LNCaP clone FGC (cell line): ENCODE data around the gene CMTM3.

Experiments
- DNase-seq: peaks from one replicate; pipeline ENCODE4 v3.0.0-alpha.2; 2011; ENCODE audit warnings: low read depth
- H3K4me3 ChIP-seq: 2 replicates; pipeline ENCODE4 v1.5.1; 2011; ENCODE audit warnings: mild to moderate bottlenecking, low read depth, low read length, control low read depth
- CTCF ChIP-seq: IDR thresholded peaks from 2 replicates; pipeline ENCODE4 v1.5.1; 2012; ENCODE audit warnings: mild to moderate bottlenecking; ENCODE audit not compliant: control insufficient read depth, insufficient read depth; ENCODE audit errors: extremely low read depth

The CMTM3 gene

DNA sequence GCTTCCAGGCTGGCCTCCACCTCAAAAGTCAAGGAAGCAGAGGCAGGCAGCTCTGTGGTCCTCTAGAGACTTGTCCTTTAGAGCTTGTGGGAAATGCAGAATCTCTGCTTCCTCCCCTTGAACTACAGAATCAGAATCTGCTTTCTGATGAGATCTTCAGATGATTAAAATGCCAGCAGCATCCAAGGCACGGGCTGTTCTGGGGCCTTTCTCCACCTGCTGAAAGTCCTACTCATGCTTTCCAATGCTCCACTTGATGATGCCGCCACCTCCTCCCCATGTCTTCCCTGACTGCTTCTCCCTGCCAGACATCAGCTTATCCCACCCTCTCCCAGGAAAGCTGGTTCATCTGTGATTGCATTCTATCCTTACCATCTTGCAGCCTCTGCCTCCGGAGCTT is 33.3 kb downstream of the CMTM3 start:
- H3K4me3 ChIP-seq = no peak overlapping the region
- no peak for TF ChIP-seq CTCF
- DNase-seq = no peak

DNA sequence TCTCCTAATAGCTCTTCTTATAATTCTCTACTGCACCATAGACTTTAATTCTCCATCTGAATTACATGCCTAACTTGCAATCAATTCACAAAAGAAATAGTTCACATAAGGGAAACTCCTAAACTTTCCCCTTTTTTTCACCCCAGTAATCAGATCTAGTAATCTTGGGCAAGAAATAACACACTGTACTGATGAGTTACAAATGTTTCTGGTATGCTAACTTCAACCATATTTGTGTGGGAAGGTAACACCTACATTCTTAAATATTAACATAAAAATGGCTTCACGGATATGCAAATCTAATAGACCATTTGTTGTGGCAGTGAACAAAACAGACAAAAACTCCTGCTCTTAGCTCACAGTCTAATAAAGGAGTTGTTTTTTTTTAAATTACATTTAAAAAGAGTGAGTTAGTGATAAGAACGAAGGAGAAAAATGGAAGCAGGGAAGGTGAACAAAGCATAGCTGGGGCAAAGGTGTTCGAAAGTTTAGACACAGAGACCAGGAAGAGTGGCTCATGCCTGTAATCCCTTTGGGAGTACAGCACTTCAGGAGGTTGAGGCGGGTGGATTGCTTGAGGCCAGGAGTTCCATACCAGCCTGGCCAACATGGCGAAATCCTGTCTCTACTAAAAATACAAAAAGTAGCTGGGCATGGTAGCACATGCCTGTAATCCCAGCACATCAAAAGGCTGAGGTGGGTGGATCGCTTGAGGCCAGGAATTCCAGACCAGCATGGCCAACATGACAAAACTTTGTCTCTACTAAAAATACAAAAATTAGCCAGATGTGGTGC is 34.8 kb downstream of the CMTM3 start:
- no peak for DNase-seq
- no peak overlapping the region for H3K4me3 ChIP-seq
- no peak for TF ChIP-seq CTCF

DNA sequence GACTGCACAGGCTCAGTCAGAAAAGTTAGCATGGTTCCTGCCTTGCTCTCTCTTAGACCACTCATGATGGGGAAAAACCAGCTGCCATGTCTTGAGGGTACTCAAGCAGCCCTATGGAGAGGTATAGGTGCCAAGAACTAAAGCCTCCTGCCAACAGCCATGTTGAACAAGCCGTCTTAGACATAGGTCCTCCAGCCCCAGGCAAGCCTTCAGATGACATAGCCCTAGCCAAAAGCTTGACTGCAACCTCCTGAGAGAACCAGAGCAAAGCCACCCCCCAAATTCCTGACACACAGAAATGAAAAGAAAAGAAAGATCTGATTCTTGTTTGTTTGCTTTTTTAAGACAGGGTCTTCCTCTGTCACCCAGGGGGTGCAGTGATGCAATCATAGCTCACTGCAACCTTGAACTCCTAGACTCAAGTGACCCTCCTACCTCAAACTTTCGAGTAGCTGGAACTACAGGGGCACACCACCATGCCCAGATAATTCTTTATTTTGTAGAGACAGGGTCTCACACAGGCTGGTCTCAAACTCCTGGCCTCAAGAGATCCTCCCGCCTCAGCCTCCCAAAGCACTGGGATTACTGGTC is 36.3 kb downstream of the CMTM3 start:
- no peak for TF ChIP-seq CTCF
- no peak overlapping the region for H3K4me3 ChIP-seq
- DNase-seq = no peak

DNA sequence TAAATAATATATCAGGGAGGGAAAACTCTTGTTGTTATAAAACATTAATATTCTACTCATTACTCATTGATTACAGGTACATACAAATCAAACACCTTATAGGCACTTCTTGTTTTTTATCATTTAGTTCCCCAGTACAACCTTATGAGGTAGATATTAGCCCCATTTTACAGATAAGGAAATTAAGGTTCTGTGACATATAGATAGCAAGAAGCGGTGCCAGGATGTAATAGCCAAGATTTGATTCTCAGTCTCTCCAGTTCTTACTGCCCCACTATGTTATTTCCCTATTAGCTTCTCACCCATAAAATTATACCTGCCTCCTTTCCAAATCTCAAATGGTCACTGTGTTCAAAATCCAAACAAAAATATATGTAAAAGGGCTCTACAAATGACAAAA is 36.9 kb downstream of the CMTM3 start:
- no peak for DNase-seq
- no peak for TF ChIP-seq CTCF
- H3K4me3 ChIP-seq = no peak overlapping the region

DNA sequence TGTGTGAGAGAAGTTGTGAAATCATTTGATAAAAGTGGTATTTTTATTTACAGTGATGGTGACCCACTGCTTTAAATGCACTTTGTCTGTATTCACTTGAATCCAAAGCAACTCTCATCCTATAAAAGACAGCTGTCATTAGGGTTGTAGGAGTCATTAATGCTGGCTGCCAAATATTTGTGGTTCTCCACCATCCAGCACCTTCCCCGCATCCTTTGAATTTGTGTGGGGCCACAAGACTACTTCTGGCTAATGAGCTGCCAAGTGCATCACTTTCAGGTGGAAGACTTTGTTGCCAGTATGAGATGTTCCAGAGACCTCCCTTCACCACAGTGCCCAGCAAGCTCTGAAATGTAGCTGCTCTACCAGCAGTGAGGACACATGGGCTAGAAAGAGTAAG is 43.4 kb downstream of the CMTM3 start:
- no peak overlapping the region for H3K4me3 ChIP-seq
- no peak for DNase-seq
- no peak for TF ChIP-seq CTCF

DNA sequence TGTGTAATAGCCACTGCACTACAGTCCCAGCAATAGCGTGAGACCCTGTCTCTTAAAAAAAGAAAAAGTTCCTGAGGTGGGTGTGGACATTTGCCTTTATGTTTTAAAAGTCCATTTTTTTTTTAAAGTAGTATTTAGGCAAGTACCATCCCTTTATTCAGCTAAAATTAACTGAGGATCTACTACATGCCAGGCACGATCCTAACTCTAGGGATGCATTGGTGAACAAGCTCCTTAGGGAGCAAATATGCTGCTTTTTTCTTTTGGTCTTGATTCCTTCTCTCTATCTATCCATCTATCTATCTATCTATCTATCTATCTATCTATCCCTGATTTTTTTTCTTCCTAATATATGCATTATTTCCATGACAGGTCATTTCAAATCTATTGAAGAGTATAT is 44.7 kb downstream of the CMTM3 start:
- no peak for TF ChIP-seq CTCF
- H3K4me3 ChIP-seq = no peak overlapping the region
- DNase-seq = no peak
